Left renal pelvis (tissue), 4 donors: ENCODE measurements around the gene STAMBPL1. TPM values are rescaled to one million over a fixed set of nuclear protein-coding genes. Genes with fewer than 3 reads are reported as not detected.

ENCODE experiments used
- polyA plus RNA-seq, 4 donors: library from polyadenylated mRNA; unstranded; fragments of 120-200 nt; gene quantifications; one replicate each; pipeline ENCODE4 v1.2.1, GENCODE V29; 2013; ENCODE audit not compliant: insufficient read length in 4 of 4

STAMBPL1 gene
- polyA plus RNA-seq, 4 donors = 2.0 to 3.3 (median 2.1) TPM

Other genes with a start within 250 kb of the STAMBPL1 start
- gene LIPF, start 215.8 kb upstream of the STAMBPL1 start, polyA plus RNA-seq = under 1 TPM in 3 of 4 donors, not detected in 1; 0.14 to 0.41 (median 0.36) TPM
- not detected for gene LIPK, start 174.0 kb upstream of the STAMBPL1 start, polyA plus RNA-seq
- under 1 TPM in 1 of 4 donors, not detected in 3; 0.11 TPM for gene LIPN, start 120.2 kb upstream of the STAMBPL1 start, polyA plus RNA-seq
- gene LIPM, start 77.5 kb upstream of the STAMBPL1 start, polyA plus RNA-seq = not detected
- gene ANKRD22, start 28.4 kb upstream of the STAMBPL1 start, polyA plus RNA-seq = under 1 TPM; 0.10 to 0.73 (median 0.30) TPM
- gene ACTA2, start 72.5 kb downstream of the STAMBPL1 start, polyA plus RNA-seq = 100 to 1,000 TPM; 157 to 230 (median 215) TPM
- gene FAS, start 110.6 kb downstream of the STAMBPL1 start, polyA plus RNA-seq = 10 to 100 TPM; 10.3 to 13.6 (median 12.0) TPM